Measurements from ENCODE around the gene ESYT1.

The ESYT1 gene

DNA sequence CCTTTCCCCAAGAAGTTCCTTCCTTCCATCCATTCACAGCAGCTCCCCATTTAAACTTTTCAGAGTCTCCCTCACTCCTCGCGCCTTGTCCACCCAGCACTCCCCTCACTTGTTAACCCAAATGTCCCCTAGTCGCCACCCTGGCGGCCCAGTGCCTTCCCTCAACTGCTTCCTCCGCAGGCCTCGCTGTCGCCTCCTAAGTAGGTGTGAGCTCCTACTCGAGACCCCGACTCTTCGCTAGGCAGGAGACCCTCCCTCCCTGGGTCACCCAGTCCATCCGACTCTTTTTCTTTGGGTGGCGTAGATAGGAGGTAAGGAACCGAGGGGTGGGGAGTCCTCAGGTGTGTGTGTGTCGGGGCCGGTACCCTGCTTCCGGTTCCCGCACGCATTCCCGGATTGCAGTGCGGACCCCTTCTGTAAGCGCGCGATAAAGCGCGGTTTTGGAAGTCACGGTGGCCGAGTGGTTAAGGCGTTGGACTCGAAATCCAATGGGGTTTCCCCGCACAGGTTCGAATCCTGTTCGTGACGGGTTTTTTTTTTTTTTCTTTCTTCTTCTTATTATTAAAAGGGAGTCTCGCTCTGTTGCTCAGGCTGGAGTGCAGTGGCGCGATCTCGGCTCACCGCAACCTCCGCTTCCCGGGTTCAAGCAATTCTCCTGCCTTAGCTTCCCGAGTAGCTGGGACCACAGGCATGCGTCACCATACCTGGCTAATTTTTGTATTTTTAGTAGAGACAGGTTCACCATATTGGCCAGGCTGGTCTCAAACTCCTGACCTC is 62.0 kb downstream of the ESYT1 start:
- DNase-seq: peak; percentile 94 to 96

DNA sequence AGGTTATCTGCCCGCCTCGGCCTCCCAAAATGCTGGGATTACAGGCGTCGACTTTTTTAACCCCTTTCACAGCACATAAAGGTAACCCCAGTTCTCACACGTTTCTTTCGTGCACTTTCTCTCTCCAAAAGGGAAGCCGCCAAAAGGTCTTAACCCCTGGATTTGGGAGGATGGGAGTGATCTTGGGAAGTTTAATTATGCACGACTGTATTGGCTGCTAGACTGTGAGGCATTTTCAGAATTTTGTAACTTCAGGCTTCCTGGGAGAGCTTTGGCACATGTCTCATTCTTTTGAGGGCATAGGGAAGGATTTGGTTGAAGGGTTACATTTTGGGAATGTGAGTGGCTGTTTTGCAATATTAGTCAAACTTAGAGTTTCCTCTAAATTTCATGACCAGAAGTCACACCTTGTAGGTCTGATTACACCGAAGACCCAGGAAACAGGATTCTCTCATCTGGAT is 62.7 kb downstream of the ESYT1 start:
- DNase-seq: no peak

DNA sequence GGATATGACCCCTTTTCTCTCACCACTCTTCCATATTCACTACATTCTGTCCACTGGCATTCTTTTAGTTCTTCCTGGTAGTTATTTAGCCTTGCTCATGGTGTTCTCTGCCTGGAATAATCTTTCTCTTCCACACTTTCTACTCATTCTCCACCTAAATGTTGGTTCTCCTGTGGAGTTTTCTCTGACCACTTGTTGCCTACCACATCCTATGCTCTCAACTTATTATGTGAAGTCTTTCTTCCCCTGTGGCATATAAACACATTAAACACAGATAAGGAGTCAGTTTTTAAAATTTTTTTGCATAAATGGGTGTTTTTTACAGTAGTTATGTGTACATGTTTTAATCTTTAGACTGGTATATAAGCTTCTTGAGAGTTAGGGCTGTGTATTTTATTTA is 64.5 kb downstream of the ESYT1 start:
- no peak for DNase-seq

- peak; percentile 69 to 81 for DNase-seq
Measured at GRCh38 chr12:56193025-56193578, 65.0 kb downstream of the ESYT1 start.

All from stimulated activated CD4-positive, alpha-beta T cell treated with anti-CD3 and anti-CD28 coated beads, Interleukin-2, amount 100 ng/mL, for 48 hours (primary cell).